ENCODE results near the gene YES1. TPM values are rescaled to one million over a fixed set of nuclear protein-coding genes. Genes with fewer than 3 reads are reported as not detected.

The YES1 gene
- total and polyA plus RNA-seq, 2 donors from 2014 or later, result 12.6 to 48.5 TPM

DNA sequence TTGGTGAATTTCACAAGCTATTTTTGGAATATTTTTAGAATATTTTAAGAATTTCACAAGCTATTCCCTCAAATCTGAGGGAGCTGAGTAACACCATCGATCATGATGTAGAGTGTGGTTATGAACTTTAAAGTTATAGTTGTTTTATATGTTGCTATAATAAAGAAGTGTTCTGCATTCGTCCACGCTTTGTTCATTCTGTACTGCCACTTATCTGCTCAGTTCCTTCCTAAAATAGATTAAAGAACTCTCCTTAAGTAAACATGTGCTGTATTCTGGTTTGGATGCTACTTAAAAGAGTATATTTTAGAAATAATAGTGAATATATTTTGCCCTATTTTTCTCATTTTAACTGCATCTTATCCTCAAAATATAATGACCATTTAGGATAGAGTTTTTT is 138.7 kb downstream of the YES1 start:
- no peaks in the 10 kb centered on the region for H3K27me3 ChIP-seq (ENCODE audit: control insufficient read depth, insufficient read depth, low read length)
- no peak overlapping the region for H3K9ac ChIP-seq (ENCODE audit: low read length in 3 of 3)
- H3K4me3 ChIP-seq (ENCODE audit: low read length in 3 of 3), result no peak overlapping the region
- no peak for FAIRE-seq
- TF ChIP-seq, protein P1, sequence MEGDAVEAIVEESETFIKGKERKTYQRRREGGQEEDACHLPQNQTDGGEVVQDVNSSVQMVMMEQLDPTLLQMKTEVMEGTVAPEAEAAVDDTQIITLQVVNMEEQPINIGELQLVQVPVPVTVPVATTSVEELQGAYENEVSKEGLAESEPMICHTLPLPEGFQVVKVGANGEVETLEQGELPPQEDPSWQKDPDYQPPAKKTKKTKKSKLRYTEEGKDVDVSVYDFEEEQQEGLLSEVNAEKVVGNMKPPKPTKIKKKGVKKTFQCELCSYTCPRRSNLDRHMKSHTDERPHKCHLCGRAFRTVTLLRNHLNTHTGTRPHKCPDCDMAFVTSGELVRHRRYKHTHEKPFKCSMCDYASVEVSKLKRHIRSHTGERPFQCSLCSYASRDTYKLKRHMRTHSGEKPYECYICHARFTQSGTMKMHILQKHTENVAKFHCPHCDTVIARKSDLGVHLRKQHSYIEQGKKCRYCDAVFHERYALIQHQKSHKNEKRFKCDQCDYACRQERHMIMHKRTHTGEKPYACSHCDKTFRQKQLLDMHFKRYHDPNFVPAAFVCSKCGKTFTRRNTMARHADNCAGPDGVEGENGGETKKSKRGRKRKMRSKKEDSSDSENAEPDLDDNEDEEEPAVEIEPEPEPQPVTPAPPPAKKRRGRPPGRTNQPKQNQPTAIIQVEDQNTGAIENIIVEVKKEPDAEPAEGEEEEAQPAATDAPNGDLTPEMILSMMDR (IDR thresholded peaks at IDR 0.05; ENCODE audit: borderline replicate concordance, extremely low read depth, insufficient read depth), result no peak
- H3K9me3 ChIP-seq (ENCODE audit: control insufficient read depth in 2 of 3, insufficient read depth in 1 of 3, low read length in 3 of 3), result no peaks in the 10 kb centered on the region
- H3K36me3 ChIP-seq (ENCODE audit: control insufficient read depth in 2 of 3, insufficient read depth in 3 of 3, low read length in 3 of 3), result peaks cover 11 to 57% (median 22%) of the 10 kb centered on the region in 3 donors
- intact Hi-C loops (cut with DNase I), result no loop called here
- no peak for DNase-seq
- no peaks in the 10 kb centered on the region for H3K4me1 ChIP-seq (ENCODE audit: control insufficient read depth in 2 of 3, insufficient read depth in 2 of 3, low read depth in 1 of 3, low read length in 3 of 3)
- H3K27ac ChIP-seq (ENCODE audit: low read depth in 2 of 2, low read length in 2 of 2), result no peak overlapping the region

Other genes with a start within 250 kb of the YES1 start
- gene CETN1, start 231.9 kb downstream of the YES1 start, total RNA-seq, result not detected
- gene CETN1, start 231.9 kb downstream of the YES1 start, polyA plus RNA-seq (ENCODE audit: insufficient read depth, low read depth, low replicate concordance), result not detected
- 1.4 TPM for gene CLUL1, start 215.3 kb downstream of the YES1 start, total RNA-seq
- gene CLUL1, start 215.3 kb downstream of the YES1 start, polyA plus RNA-seq (ENCODE audit: insufficient read depth, low read depth, low replicate concordance), result 13.3 TPM
- gene TYMS, start 154.6 kb downstream of the YES1 start, total RNA-seq, result 6.0 TPM
- gene TYMS, start 154.6 kb downstream of the YES1 start, polyA plus RNA-seq (ENCODE audit: insufficient read depth, low read depth, low replicate concordance), result 10.2 TPM
- 132 TPM for gene ENOSF1, start 99.6 kb downstream of the YES1 start, total RNA-seq
- gene ENOSF1, start 99.6 kb downstream of the YES1 start, polyA plus RNA-seq (ENCODE audit: insufficient read depth, low read depth, low replicate concordance), result 110 TPM
- gene ADCYAP1, start 92.6 kb upstream of the YES1 start, total RNA-seq, result 11.1 TPM
- gene ADCYAP1, start 92.6 kb upstream of the YES1 start, polyA plus RNA-seq (ENCODE audit: insufficient read depth, low read depth, low replicate concordance), result 1.8 TPM